ENCODE data around the gene GAREM2.

GAREM2 gene

DNA sequence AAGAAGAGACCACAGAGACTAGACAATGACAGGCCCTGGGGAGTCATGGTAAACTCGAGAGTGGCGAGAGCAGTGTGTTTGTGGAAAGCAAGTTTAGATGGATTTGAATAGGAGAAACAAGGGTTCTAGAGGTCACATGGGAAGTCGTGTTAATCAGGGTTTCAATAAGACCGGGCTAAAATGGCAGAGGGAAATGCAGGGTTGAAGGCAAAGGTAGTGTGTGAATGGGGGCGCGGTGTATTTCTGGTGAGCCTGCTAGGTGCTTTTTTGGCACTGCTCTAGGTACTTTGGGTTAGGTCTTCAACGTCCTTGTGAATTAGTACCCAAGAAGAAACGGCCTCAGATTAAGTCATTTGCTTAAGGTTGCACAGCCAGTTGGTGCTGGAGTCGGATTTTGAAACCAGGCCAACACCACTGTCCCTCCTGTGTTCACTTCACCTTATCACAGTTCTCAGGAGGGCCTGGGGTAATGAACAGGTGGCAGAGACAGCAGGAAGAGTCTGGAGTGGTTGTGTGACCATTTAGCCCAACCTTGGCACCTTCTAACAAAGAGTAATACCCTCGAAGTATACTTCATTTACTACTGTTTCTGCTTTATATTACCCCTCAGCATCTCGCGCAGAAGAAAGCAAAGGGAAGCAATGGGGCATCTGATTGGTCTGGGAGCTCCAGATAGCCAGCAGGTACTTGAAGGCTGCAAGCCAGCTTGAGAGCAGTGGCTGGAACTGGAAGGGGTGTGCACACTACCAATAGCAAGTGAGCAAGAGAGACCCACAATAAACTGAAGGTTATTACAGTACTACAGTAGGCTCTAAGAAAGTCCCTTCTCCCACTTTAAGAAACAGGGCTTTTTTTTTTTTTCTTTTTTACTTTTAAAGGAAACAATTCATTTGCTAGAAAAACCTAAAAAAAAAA is 33.4 kb upstream of the GAREM2 start:
- no peak for TF ChIP-seq MYC (IDR thresholded peaks at IDR 0.05; ENCODE audit: low read depth, low read length)
- no peak for TF ChIP-seq POLR2A (IDR thresholded peaks at IDR 0.05; ENCODE audit: extremely low read depth, insufficient read length)
- no peak for TF ChIP-seq MAX (IDR thresholded peaks at IDR 0.05; ENCODE audit: low read depth, low read length)
- TF ChIP-seq, protein P1, sequence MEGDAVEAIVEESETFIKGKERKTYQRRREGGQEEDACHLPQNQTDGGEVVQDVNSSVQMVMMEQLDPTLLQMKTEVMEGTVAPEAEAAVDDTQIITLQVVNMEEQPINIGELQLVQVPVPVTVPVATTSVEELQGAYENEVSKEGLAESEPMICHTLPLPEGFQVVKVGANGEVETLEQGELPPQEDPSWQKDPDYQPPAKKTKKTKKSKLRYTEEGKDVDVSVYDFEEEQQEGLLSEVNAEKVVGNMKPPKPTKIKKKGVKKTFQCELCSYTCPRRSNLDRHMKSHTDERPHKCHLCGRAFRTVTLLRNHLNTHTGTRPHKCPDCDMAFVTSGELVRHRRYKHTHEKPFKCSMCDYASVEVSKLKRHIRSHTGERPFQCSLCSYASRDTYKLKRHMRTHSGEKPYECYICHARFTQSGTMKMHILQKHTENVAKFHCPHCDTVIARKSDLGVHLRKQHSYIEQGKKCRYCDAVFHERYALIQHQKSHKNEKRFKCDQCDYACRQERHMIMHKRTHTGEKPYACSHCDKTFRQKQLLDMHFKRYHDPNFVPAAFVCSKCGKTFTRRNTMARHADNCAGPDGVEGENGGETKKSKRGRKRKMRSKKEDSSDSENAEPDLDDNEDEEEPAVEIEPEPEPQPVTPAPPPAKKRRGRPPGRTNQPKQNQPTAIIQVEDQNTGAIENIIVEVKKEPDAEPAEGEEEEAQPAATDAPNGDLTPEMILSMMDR (IDR thresholded peaks at IDR 0.05; ENCODE audit: low read depth, low read length): no peak
- H3K4me3 ChIP-seq (ENCODE audit: low read depth, low read length): no peak overlapping the region
- peak; percentile 20 for DNase-seq (ENCODE audit: low read depth)

DNA sequence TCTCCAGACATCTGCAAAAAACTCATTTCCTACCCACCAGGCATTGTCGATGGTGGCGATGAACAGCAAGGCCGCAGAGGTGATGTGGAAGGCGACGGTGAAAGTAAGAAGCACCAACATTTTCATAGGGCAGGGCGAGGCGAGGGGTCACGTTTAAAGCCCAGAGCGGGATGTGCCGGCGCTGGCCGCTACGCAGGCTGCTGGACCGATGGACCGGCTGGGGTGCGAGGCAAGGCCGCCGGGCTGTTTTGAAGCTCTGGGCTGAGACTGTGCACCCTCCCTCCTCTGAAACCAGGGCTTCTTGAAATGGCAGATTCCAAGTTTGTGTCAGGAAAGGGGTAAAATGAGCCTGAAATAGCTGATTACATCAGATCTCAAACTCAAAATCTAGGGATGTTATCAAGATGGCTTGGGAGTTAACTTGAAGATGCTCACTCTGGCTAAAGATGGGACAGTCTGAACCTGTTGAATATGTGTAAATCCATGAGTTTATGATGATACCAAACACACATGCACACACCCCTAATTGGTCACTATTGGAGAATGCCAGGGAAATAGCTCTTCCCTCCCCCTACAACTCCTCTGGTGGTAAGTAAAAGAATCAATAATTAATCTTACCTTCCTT is 31.6 kb upstream of the GAREM2 start:
- no peak for DNase-seq (ENCODE audit: low read depth)
- H3K4me3 ChIP-seq (ENCODE audit: low read depth, low read length): no peak overlapping the region
- no peak for TF ChIP-seq MYC (IDR thresholded peaks at IDR 0.05; ENCODE audit: low read depth, low read length)
- no peak for TF ChIP-seq MAX (IDR thresholded peaks at IDR 0.05; ENCODE audit: low read depth, low read length)
- TF ChIP-seq POLR2A (IDR thresholded peaks at IDR 0.05; ENCODE audit: extremely low read depth, insufficient read length): no peak
- TF ChIP-seq, protein P1 (IDR thresholded peaks at IDR 0.05; ENCODE audit: low read depth, low read length): no peak

DNA sequence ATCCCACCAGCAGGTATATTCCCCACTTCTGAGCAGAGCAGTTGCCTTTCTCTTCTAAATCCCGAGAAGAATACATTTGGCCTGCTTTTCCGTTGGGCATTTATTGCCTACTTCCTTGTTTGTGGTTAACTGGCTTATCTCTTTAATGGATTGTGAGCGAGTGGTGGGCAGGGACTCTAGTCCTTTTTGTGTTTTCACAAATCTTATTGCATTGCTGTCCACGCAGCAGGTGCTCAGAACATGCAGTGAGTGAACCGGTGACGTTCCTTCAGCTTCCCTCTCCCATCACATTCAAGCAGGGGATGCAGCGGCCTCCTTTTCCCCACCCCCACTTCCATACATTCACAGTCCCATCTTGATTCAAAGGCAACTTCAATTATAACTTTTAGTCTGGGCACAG is 28.9 kb upstream of the GAREM2 start:
- peak; percentile 81 for DNase-seq (ENCODE audit: low read depth)
- TF ChIP-seq POLR2A (IDR thresholded peaks at IDR 0.05; ENCODE audit: extremely low read depth, insufficient read length) (no peak), MAX (IDR thresholded peaks at IDR 0.05; ENCODE audit: low read depth, low read length) (no peak), MYC (IDR thresholded peaks at IDR 0.05; ENCODE audit: low read depth, low read length) (no peak)
- TF ChIP-seq, protein P1 (IDR thresholded peaks at IDR 0.05; ENCODE audit: low read depth, low read length): no peak
- H3K4me3 ChIP-seq (ENCODE audit: low read depth, low read length): no peak overlapping the region

DNA sequence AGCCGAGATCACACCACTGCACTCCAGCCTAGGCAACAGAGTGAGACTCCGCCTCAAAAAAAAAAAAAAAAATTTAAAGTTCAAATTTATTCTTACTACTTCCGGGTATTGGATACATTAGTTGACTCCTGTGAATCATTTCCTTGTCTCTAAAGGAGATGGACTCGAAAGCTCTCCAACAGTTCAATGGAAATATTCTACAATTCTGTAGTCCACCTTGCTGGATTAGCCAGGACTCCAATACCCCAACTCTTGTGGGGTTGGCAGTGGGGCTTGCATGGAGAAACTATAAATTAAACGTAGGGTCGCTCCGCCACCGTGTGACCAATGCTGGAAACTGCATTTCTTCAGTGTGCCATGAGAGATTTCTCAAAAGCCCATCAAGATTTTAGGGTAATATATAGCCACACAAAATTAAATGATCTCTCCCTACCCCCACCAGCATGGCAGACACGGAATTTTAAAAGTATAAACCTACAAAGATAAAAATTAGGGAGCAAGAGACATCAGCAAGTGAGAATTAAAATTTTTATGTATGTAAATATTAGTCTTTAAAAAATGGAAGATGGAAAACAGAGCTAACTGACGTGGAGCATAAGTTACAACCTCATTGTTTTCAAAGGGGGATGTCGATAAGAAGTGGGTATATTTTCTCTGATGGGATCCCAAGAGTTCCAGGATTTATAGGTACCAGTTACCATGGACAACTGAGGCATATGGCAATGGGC is 27.8 kb upstream of the GAREM2 start:
- H3K4me3 ChIP-seq (ENCODE audit: low read depth, low read length): no peak overlapping the region
- peak; percentile 84 for DNase-seq (ENCODE audit: low read depth)
- TF ChIP-seq, protein P1 (IDR thresholded peaks at IDR 0.05; ENCODE audit: low read depth, low read length): peak; percentile 74
- TF ChIP-seq MYC (IDR thresholded peaks at IDR 0.05; ENCODE audit: low read depth, low read length): no peak
- TF ChIP-seq MAX (IDR thresholded peaks at IDR 0.05; ENCODE audit: low read depth, low read length): no peak
- no peak for TF ChIP-seq POLR2A (IDR thresholded peaks at IDR 0.05; ENCODE audit: extremely low read depth, insufficient read length)

GRCh38 chr2:26148501-26148900 is 24.4 kb upstream of the GAREM2 start:
- H3K4me3 ChIP-seq (ENCODE audit: low read depth, low read length): no peak overlapping the region
- peak; percentile 42 for DNase-seq (ENCODE audit: low read depth)
- TF ChIP-seq POLR2A (IDR thresholded peaks at IDR 0.05; ENCODE audit: extremely low read depth, insufficient read length): no peak
- TF ChIP-seq, protein P1 (IDR thresholded peaks at IDR 0.05; ENCODE audit: low read depth, low read length): no peak
- no peak for TF ChIP-seq MAX (IDR thresholded peaks at IDR 0.05; ENCODE audit: low read depth, low read length)
- TF ChIP-seq MYC (IDR thresholded peaks at IDR 0.05; ENCODE audit: low read depth, low read length): no peak

All from NB4 (cell line).